Measurements from ENCODE around the gene FANCC.

The FANCC gene

DNA sequence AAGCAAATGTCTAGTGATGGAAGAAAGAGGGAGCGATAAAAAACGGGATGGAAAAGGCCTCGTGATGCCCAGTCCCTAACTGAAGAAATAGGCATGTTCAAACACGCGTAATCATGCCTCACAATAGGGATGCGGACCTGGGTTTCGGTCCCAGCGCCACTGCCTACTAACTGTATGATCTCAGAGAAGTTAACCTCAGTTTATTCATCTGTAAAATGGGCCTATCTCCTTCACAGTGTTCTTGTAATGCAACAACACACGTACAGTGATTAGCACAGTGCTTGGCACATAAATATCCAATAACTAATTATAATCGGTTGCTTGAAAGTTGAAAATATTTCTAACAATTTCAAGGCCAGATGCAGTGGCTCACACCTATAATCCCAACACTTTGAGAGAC, 181.8 kb downstream of the FANCC start:
- H3K4me3 ChIP-seq (ENCODE audit: low read depth, low read length) = no peak overlapping the region
- H3K27me3 ChIP-seq (replicated peaks) = no peaks in the 10 kb centered on the region
- no peaks in the 10 kb centered on the region for H3K36me3 ChIP-seq (replicated peaks)
- in situ Hi-C loops (cut with HindIII; ENCODE audit: low pct_ligation_motif_present, low sequenced_read_pairs) = no loop called here
- no peak for DNase-seq
- no peak for TF ChIP-seq CTCF (IDR thresholded peaks at IDR 0.05; ENCODE audit: low read depth, low read length, missing control alignments)
- no peak overlapping the region for H3K27ac ChIP-seq

DNA sequence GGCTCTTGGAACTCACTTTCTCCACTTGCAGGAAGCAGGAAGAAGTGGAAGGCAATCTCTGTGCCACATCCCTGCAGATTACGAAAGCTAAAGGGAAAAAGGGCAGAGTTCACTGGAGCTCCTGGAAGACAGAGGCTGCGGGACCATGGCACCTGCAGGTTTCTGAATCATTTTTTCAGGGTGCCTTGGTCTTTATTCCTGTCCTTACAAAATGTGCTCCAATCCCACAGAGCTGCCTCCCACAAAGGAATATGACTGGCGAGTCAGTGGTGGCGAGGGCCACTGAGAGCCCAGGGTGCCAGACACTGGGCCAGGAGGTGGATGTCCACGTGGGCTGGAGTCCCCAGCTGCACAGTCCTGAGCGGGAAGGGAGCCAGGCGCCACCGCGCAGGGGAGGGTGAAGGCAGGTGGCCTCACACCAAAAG, 183.0 kb downstream of the FANCC start:
- DNase-seq = no peak
- in situ Hi-C loops (cut with HindIII; ENCODE audit: low pct_ligation_motif_present, low sequenced_read_pairs) = no loop called here
- no peaks in the 10 kb centered on the region for H3K27me3 ChIP-seq (replicated peaks)
- no peak overlapping the region for H3K27ac ChIP-seq
- no peak for TF ChIP-seq CTCF (IDR thresholded peaks at IDR 0.05; ENCODE audit: low read depth, low read length, missing control alignments)
- H3K4me3 ChIP-seq (ENCODE audit: low read depth, low read length) = no peak overlapping the region
- no peaks in the 10 kb centered on the region for H3K36me3 ChIP-seq (replicated peaks)

DNA sequence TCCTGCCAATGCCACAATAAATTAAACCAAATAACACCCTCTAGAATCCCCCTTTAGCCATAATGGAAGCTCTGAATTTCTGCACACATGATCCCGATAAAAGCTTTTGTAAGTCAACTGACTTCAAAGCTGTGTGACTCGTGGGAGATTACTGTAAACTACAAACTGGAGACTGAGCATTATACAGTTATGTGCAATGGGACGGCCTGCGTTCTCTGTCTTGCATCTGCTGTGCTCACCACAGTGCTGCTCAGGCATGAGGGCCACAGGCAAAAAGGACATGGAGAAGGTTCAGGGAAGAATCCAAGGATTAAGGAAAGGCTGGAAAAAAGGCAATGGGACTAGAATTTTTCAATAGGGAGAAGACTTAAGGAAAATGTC, 184.2 kb downstream of the FANCC start:
- TF ChIP-seq CTCF (IDR thresholded peaks at IDR 0.05; ENCODE audit: low read depth, low read length, missing control alignments) = no peak
- no peaks in the 10 kb centered on the region for H3K27me3 ChIP-seq (replicated peaks)
- H3K4me3 ChIP-seq (ENCODE audit: low read depth, low read length) = no peak overlapping the region
- H3K36me3 ChIP-seq (replicated peaks) = no peaks in the 10 kb centered on the region
- in situ Hi-C loops (cut with HindIII; ENCODE audit: low pct_ligation_motif_present, low sequenced_read_pairs) = no loop called here
- no peak for DNase-seq
- no peak overlapping the region for H3K27ac ChIP-seq

DNA sequence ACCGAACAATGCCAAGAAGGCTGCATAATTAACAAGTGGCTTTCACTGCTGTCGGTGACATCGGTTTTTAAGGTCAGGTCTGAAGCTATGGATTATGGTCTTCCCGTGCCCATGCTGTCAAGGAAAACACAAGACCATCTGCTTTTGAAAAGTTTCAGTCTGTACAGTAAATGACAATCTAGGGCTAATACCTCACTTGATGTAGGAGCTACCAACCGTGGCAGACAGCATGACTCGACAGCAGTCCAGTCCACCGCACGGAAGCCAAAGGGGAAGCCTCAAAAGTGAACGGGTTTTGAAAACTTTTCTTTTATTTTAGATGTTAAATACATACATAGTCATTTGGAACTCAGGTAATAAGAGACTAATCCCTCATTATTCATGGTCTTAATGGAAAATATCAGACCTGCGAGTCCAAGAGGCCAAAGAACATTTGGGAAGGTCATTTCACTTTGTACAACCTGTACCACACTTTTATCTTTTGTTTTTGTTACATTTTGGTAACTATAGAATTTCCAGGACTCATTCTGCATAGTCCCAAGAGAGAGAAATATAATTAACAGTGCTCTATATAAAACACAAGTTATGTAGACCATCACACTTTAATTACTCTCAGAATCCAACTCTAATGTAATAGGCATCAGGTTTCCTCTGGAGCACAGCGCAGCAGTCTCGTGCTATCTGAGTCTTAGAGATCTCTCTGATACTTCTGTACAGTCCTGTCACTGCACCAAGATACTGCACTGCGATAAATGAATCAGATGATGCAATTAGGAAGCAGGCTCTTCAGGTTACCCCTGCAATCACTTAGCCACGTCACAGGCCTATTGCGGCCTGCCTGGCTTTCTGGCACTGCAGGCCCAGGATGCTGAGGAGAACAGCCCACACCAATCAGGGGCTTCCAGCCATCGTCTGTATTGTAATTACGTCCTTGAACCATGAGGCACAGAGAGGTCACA, 184.9 kb downstream of the FANCC start:
- H3K27ac ChIP-seq = no peak overlapping the region
- no peaks in the 10 kb centered on the region for H3K36me3 ChIP-seq (replicated peaks)
- in situ Hi-C loops (cut with HindIII; ENCODE audit: low pct_ligation_motif_present, low sequenced_read_pairs) = no loop called here
- TF ChIP-seq CTCF (IDR thresholded peaks at IDR 0.05; ENCODE audit: low read depth, low read length, missing control alignments) = no peak
- no peaks in the 10 kb centered on the region for H3K27me3 ChIP-seq (replicated peaks)
- no peak overlapping the region for H3K4me3 ChIP-seq (ENCODE audit: low read depth, low read length)
- no peak for DNase-seq

- in situ Hi-C loops (cut with HindIII; ENCODE audit: low pct_ligation_motif_present, low sequenced_read_pairs) = no loop called here
- H3K27ac ChIP-seq = no peak overlapping the region
- no peak overlapping the region for H3K4me3 ChIP-seq (ENCODE audit: low read depth, low read length)
- H3K36me3 ChIP-seq (replicated peaks) = no peaks in the 10 kb centered on the region
- peak; percentile 67 for DNase-seq
- peak; percentile 94 for TF ChIP-seq CTCF (IDR thresholded peaks at IDR 0.05; ENCODE audit: low read depth, low read length, missing control alignments)
- H3K27me3 ChIP-seq (replicated peaks) = no peaks in the 10 kb centered on the region
Observed at GRCh38 chr9:95131023-95131943, 186.2 kb downstream of the FANCC start.

Data from brain microvascular endothelial cell (primary cell).